ENCODE measurements around the gene IQSEC1.

IQSEC1 gene

GRCh38 chr3:13079051-13079450 is 5.8 kb upstream of the IQSEC1 start:
- Histone ChIP-seq H3K4me1 (ENCODE audit: control extremely low read depth in 1 of 4, control insufficient read depth in 4 of 4, insufficient read depth in 4 of 4, low read length in 3 of 4) (peaks cover 0 to 2% (median 0%) of the 10 kb centered on the region in 4 experiments), H3K27me3 (replicated peaks in 2 of 5; ENCODE audit: control insufficient read depth in 4 of 5, insufficient read depth in 5 of 5, low read length in 4 of 5) (peaks cover 0 to 21% (median 4%) of the 10 kb centered on the region in 5 experiments), H3K4me3 (ENCODE audit: control insufficient read depth in 1 of 7, extremely low read depth in 1 of 7, insufficient read depth in 4 of 7, low read depth in 2 of 7, low read length in 6 of 7) (no peak overlapping the region), H3K27ac (ENCODE audit: insufficient read depth in 1 of 2, low read depth in 1 of 2, low read length in 2 of 2, poor library complexity in 1 of 2, severe bottlenecking in 2 of 2) (no peak overlapping the region), H3K36me3 (ENCODE audit: control insufficient read depth in 4 of 4, insufficient read depth in 4 of 4, low read length in 3 of 4) (no peaks in the 10 kb centered on the region), H3K9me3 (ENCODE audit: control extremely low read depth in 1 of 5, control insufficient read depth in 4 of 5, insufficient read depth in 2 of 5, low read depth in 1 of 5, low read length in 4 of 5) (peaks cover 0 to under 1% (median 0%) of the 10 kb centered on the region in 5 experiments)
- 80% methylated on average over 7 of the region's 7 CpGs for WGBS (ENCODE audit: insufficient coverage)
- ChIA-PET CTCF (no interaction called here), POLR2A (no interaction called here)
- no peak for DNase-seq

GRCh38 chr3:13078163-13078905 is 5.1 kb upstream of the IQSEC1 start:
- ChIA-PET POLR2A (no interaction called here), CTCF (no interaction called here)
- DNase-seq: no peak
- Histone ChIP-seq H3K9me3 (ENCODE audit: control extremely low read depth in 1 of 5, control insufficient read depth in 4 of 5, insufficient read depth in 2 of 5, low read depth in 1 of 5, low read length in 4 of 5) (peaks cover 0 to 4% (median 0%) of the 10 kb centered on the region in 5 experiments), H3K36me3 (ENCODE audit: control insufficient read depth in 4 of 4, insufficient read depth in 4 of 4, low read length in 3 of 4) (no peaks in the 10 kb centered on the region), H3K4me1 (ENCODE audit: control extremely low read depth in 1 of 4, control insufficient read depth in 4 of 4, insufficient read depth in 4 of 4, low read length in 3 of 4) (peaks cover 0 to 6% (median 2%) of the 10 kb centered on the region in 4 experiments), H3K4me3 (ENCODE audit: control insufficient read depth in 1 of 7, extremely low read depth in 1 of 7, insufficient read depth in 4 of 7, low read depth in 2 of 7, low read length in 6 of 7) (no peak overlapping the region), H3K27me3 (replicated peaks in 2 of 5; ENCODE audit: control insufficient read depth in 4 of 5, insufficient read depth in 5 of 5, low read length in 4 of 5) (peaks cover 0 to 28% (median 9%) of the 10 kb centered on the region in 5 experiments), H3K27ac (ENCODE audit: insufficient read depth in 1 of 2, low read depth in 1 of 2, low read length in 2 of 2, poor library complexity in 1 of 2, severe bottlenecking in 2 of 2) (no peak overlapping the region)
- WGBS (ENCODE audit: insufficient coverage): 81% methylated on average over 10 of the region's 12 CpGs

GRCh38 chr3:13077431-13078162 is 4.4 kb upstream of the IQSEC1 start:
- WGBS (ENCODE audit: insufficient coverage): 85% methylated on average over 15 of the region's 21 CpGs
- CTCF ChIA-PET: no interaction called here

GRCh38 chr3:13075986-13076654 is 2.9 kb upstream of the IQSEC1 start:
- ChIA-PET POLR2A (interaction anchor here (0.6 kb wide), 1 partner anchor 359 kb away, joined by 3 read pairs; no protein-coding TSS in a partner anchor), CTCF (interaction anchor here (1.1 kb wide), 1 partner anchor 19 kb away, joined by 4 read pairs; no protein-coding TSS in a partner anchor)
- peaks cover 0 to 41% (median 9%) of the 10 kb centered on the region in 5 experiments for H3K27me3 ChIP-seq (replicated peaks in 2 of 5; ENCODE audit: control insufficient read depth in 4 of 5, insufficient read depth in 5 of 5, low read length in 4 of 5)
- H3K36me3 ChIP-seq (ENCODE audit: control insufficient read depth in 4 of 4, insufficient read depth in 4 of 4, low read length in 3 of 4): no peaks in the 10 kb centered on the region
- H3K27ac ChIP-seq (ENCODE audit: insufficient read depth in 1 of 2, low read depth in 1 of 2, low read length in 2 of 2, poor library complexity in 1 of 2, severe bottlenecking in 2 of 2): no peak overlapping the region
- H3K4me3 ChIP-seq (ENCODE audit: control insufficient read depth in 1 of 7, extremely low read depth in 1 of 7, insufficient read depth in 4 of 7, low read depth in 2 of 7, low read length in 6 of 7): no peak overlapping the region
- peaks cover 0 to 4% (median 0%) of the 10 kb centered on the region in 5 experiments for H3K9me3 ChIP-seq (ENCODE audit: control extremely low read depth in 1 of 5, control insufficient read depth in 4 of 5, insufficient read depth in 2 of 5, low read depth in 1 of 5, low read length in 4 of 5)
- WGBS (ENCODE audit: insufficient coverage): 82% methylated on average over 8 of the region's 9 CpGs
- DNase-seq: no peak
- peaks cover 0 to 13% (median 6%) of the 10 kb centered on the region in 4 experiments for H3K4me1 ChIP-seq (ENCODE audit: control extremely low read depth in 1 of 4, control insufficient read depth in 4 of 4, insufficient read depth in 4 of 4, low read length in 3 of 4)

More at GRCh38 chr3:13077431-13078162, 4.4 kb upstream of the IQSEC1 start:
- Histone ChIP-seq H3K9me3 (ENCODE audit: control extremely low read depth in 1 of 5, control insufficient read depth in 4 of 5, insufficient read depth in 2 of 5, low read depth in 1 of 5, low read length in 4 of 5) (peaks cover 0 to 4% (median 0%) of the 10 kb centered on the region in 5 experiments), H3K4me1 (ENCODE audit: control extremely low read depth in 1 of 4, control insufficient read depth in 4 of 4, insufficient read depth in 4 of 4, low read length in 3 of 4) (peaks cover 0 to 13% (median 5%) of the 10 kb centered on the region in 4 experiments), H3K27ac (ENCODE audit: insufficient read depth in 1 of 2, low read depth in 1 of 2, low read length in 2 of 2, poor library complexity in 1 of 2, severe bottlenecking in 2 of 2) (no peak overlapping the region), H3K36me3 (ENCODE audit: control insufficient read depth in 4 of 4, insufficient read depth in 4 of 4, low read length in 3 of 4) (no peaks in the 10 kb centered on the region), H3K27me3 (replicated peaks in 2 of 5; ENCODE audit: control insufficient read depth in 4 of 5, insufficient read depth in 5 of 5, low read length in 4 of 5) (peaks cover 0 to 35% (median 9%) of the 10 kb centered on the region in 5 experiments), H3K4me3 (ENCODE audit: control insufficient read depth in 1 of 7, extremely low read depth in 1 of 7, insufficient read depth in 4 of 7, low read depth in 2 of 7, low read length in 6 of 7) (no peak overlapping the region)
- DNase-seq: no peak
- POLR2A ChIA-PET: no interaction called here

- POLR2A ChIA-PET: no interaction called here
- peaks cover 0 to 4% (median 0%) of the 10 kb centered on the region in 5 experiments for H3K9me3 ChIP-seq (ENCODE audit: control extremely low read depth in 1 of 5, control insufficient read depth in 4 of 5, insufficient read depth in 2 of 5, low read depth in 1 of 5, low read length in 4 of 5)
- CTCF ChIA-PET: interaction anchor here (1.1 kb wide), 1 partner anchor 20 kb away, joined by 4 read pairs; no protein-coding TSS in a partner anchor
- peaks cover 0 to 20% (median 13%) of the 10 kb centered on the region in 4 experiments for H3K4me1 ChIP-seq (ENCODE audit: control extremely low read depth in 1 of 4, control insufficient read depth in 4 of 4, insufficient read depth in 4 of 4, low read length in 3 of 4)
- no peak for DNase-seq
- no peak overlapping the region for H3K4me3 ChIP-seq (ENCODE audit: control insufficient read depth in 1 of 7, extremely low read depth in 1 of 7, insufficient read depth in 4 of 7, low read depth in 2 of 7, low read length in 6 of 7)
- 88% methylated on average over 6 of the region's 7 CpGs for WGBS (ENCODE audit: insufficient coverage)
- H3K27me3 ChIP-seq (replicated peaks in 2 of 5; ENCODE audit: control insufficient read depth in 4 of 5, insufficient read depth in 5 of 5, low read length in 4 of 5): peaks cover 0 to 41% (median 9%) of the 10 kb centered on the region in 5 experiments
- H3K27ac ChIP-seq (ENCODE audit: insufficient read depth in 1 of 2, low read depth in 1 of 2, low read length in 2 of 2, poor library complexity in 1 of 2, severe bottlenecking in 2 of 2): no peak overlapping the region
- no peaks in the 10 kb centered on the region for H3K36me3 ChIP-seq (ENCODE audit: control insufficient read depth in 4 of 4, insufficient read depth in 4 of 4, low read length in 3 of 4)
These were observed 2.1 kb upstream of the IQSEC1 start for GRCh38 chr3:13075318-13075717.

GRCh38 chr3:13074006-13074375 is 762 bp upstream of the IQSEC1 start:
- WGBS (ENCODE audit: insufficient coverage): 65% methylated on average over 13 of the region's 13 CpGs
- ChIA-PET CTCF (interaction anchor here (0.8 to 1.4 kb wide), 2 partner anchors 9 to 18 kb away, joined by 3 to 5 read pairs; no protein-coding TSS in a partner anchor), POLR2A (no interaction called here)
- Histone ChIP-seq H3K9me3 (ENCODE audit: control extremely low read depth in 1 of 5, control insufficient read depth in 4 of 5, insufficient read depth in 2 of 5, low read depth in 1 of 5, low read length in 4 of 5) (peaks cover 0 to 4% (median 0%) of the 10 kb centered on the region in 5 experiments), H3K27ac (ENCODE audit: insufficient read depth in 1 of 2, low read depth in 1 of 2, low read length in 2 of 2, poor library complexity in 1 of 2, severe bottlenecking in 2 of 2) (no peak overlapping the region), H3K4me3 (ENCODE audit: control insufficient read depth in 1 of 7, extremely low read depth in 1 of 7, insufficient read depth in 4 of 7, low read depth in 2 of 7, low read length in 6 of 7) (no peak overlapping the region), H3K27me3 (replicated peaks in 2 of 5; ENCODE audit: control insufficient read depth in 4 of 5, insufficient read depth in 5 of 5, low read length in 4 of 5) (peaks cover 0 to 41% (median 9%) of the 10 kb centered on the region in 5 experiments), H3K4me1 (ENCODE audit: control extremely low read depth in 1 of 4, control insufficient read depth in 4 of 4, insufficient read depth in 4 of 4, low read length in 3 of 4) (peaks cover 0 to 33% (median 26%) of the 10 kb centered on the region in 4 experiments), H3K36me3 (ENCODE audit: control insufficient read depth in 4 of 4, insufficient read depth in 4 of 4, low read length in 3 of 4) (no peaks in the 10 kb centered on the region)
- DNase-seq: peak in 1 of 3 donors; percentile 26
